Activated T-cell treated with anti-CD3 and anti-CD28 coated beads for 1 hour (primary cell): Measurements from ENCODE around the gene RASGEF1B.

Experiments
- DNase-seq: peaks from one replicate; pipeline ENCODE4 v3.0.0-alpha.2; 2020; ENCODE audit warnings: low read depth

The RASGEF1B gene

DNA sequence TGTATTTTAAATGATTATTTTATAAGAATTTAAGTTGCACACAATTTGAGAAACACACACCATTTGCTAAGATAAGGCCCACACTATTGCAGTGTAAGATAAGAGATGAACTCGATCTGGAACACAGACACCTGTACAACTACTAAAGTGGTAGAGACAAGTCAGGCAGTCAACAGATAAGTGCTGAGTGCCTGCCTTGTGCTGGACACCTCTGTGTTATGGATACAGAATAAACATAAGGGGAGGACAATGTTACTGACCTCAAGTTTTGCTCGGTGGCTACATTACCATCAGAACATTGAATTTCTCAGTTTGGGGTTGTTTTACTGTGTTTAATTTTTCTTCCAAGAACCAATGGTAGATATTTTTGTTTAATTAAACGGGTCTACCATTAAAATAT, 74.1 kb downstream of the RASGEF1B start:
- DNase-seq = no peak

DNA sequence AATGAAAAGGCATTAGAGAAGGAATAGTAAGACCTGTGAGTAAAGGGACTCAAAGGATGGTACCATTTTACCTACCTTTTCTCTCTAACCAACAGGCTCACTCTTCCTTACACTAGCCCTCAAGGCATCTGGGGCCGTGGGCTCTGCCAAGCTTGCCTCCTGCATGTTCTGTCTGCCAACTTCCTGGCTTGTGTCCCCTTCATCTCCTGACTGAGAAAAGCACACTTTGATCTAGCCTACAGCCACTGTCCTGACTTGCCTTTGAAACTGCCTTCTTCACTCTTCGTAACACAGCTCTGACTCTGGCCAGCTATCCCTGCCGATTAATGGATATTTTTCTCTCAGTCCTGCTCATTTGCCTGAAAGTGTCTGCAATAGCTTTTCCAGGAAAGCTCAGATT, 76.5 kb downstream of the RASGEF1B start:
- no peak for DNase-seq

GRCh38 chr4:81392164-81392563, 79.5 kb downstream of the RASGEF1B start:
- DNase-seq = no peak

DNA sequence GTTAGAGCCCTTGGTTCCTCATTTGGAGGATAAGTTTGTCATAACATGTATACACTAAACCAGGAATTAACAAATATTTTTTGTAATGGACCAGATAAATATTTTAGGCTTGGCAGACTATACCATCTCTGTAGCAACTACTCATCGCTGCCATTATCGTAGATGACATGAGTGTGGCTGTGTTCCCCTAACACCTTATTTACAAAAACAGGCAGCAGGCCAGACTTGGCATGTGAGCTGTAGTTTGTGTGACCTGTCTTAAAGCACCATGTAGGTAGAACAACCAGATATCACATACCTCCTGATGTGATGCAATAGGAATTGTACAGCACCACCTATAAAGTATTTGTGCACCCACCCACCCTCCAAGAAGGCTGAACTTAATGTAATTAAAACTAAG, 82.0 kb downstream of the RASGEF1B start:
- DNase-seq = no peak

DNA sequence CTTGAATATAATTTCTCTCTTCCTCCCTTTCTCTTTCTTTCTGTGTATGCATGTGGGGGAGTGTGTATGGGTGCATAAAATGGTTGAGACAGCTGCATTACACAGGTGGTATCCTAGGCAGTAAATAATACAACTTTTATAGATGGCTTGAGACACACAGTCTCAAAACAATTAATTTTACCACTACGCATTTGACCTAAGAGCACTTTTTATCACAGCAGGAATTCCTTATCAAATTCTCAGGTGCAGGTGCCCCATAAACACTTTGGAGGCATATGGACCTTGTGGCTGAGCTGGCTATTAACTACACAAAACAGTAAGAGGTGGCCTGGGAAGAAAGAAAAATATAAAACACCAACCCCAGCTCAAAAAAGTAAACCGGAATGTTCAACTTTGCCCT, 91.3 kb downstream of the RASGEF1B start:
- no peak for DNase-seq

DNA sequence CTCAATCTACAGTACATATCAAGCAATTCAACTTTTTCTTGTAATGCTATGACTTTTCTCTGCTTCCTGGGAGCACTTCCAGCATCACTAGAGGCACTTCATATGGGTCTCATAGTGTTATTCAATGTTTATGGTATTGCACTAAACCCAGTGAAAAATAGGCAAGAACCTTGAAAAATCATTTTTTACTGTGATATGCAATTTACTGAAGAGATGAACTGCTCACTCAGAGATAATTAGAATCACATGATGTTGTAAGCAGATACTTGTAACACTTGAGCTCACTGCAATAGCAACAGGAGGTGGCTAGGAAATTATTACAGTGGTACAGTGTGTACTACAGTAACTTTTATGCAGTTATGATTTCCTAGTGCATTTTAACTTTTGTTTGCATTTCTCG, 93.3 kb downstream of the RASGEF1B start:
- no peak for DNase-seq

GRCh38 chr4:81377191-81377590, 94.5 kb downstream of the RASGEF1B start:
- DNase-seq = no peak

DNA sequence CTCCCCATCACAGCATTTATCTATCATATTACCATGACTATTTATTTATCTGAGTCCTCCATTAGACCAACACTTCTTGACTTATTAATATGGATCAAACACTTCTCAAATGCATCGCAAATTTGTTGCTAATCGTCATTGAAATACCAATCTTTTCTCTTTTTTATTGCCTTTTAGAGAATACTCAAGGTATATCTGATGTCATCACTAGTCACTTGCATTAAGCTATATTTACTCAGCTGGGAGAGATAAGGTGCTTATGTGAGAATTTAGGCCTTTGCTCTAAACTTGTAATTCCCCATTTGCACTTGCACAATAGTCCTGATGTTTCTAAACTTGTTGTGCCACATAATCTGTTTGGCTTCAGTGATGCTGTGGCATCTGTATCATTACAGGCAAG, 95.0 kb downstream of the RASGEF1B start:
- no peak for DNase-seq
